Testis (tissue), 2 donors: Measurements from ENCODE around the gene EIF4G3.

ENCODE experiments used
- CTCF ChIP-seq, 3 experiments: fragments of 450-650 bp in 2 of 3; fragments of 200-600 bp in 1 of 3; sonication (generic) in 1 of 3; IDR thresholded peaks; one replicate each; pipeline ENCODE4 v1.5.1; 2016 to 2019; ENCODE audit warnings: antibody characterized with exemption in 3 of 3, mild to moderate bottlenecking in 2 of 3, moderate library complexity in 1 of 3
- POLR2A ChIP-seq: fragments of 450-650 bp; IDR thresholded peaks from one replicate; pipeline ENCODE4 v1.6.1; 2017; ENCODE audit warnings: antibody characterized with exemption, mild to moderate bottlenecking, moderate library complexity

GRCh38 chr1:20928146-20928545, 248.6 kb downstream of the EIF4G3 start:
- no peak for TF ChIP-seq CTCF (IDR thresholded peaks at IDR 0.05)
- TF ChIP-seq POLR2A = no peak
